IMR-90 (cell line): ENCODE measurements around the gene SLC5A1. TPM values are rescaled to one million over a fixed set of nuclear protein-coding genes. Genes with fewer than 3 reads are reported as not detected.
"Not testable (repeated sequence)": the region's sequence is repeated elsewhere in the genome, so short reads cannot be mapped to it uniquely, and the experiment has no call there.

Experiments
- ATAC-seq: fragments of 200-7000 bp; cut with Tn5 transposase; 2 replicates; pipeline ENCODE4 v1.9.1; 2020; ENCODE audit warnings: low read depth, mild to moderate bottlenecking, moderate library complexity
- BruUV-seq: library from RNA; stranded (reverse); fragments of 400-500 nt; replicated peaks from 2 replicates; lab custom pipeline; 2021; lab: Mats Ljungman, UMichigan
- CTCF ChIA-PET: fragments of 300-600 bp; formaldehyde crosslinking; extraction: SDS; loops from one replicate; lab custom pipeline; 2021; ENCODE audit warnings: antibody characterized with exemption; lab: Yijun Ruan, JAX
- POLR2A ChIA-PET: fragments of 300-600 bp; sonication (Branson Sonifier 250); formaldehyde crosslinking; loops from one replicate; lab custom pipeline; 2022; ENCODE audit warnings: antibody characterized with exemption; ENCODE audit not compliant: unreplicated experiment; lab: Charles Lee
- DNase-seq: peaks from one replicate; pipeline ENCODE4 v3.0.0; 2013
- H2AFZ ChIP-seq: replicated peaks from 2 replicates; pipeline ENCODE3; 2013; ENCODE audit warnings: low read length, mild to moderate bottlenecking; ENCODE audit not compliant: poor library complexity
- H2AK5ac ChIP-seq: 2 replicates; pipeline ENCODE4 v1.6.1; 2013; ENCODE audit warnings: low read depth, low read length, inconsistent platforms
- H2AK9ac ChIP-seq: replicated peaks from 2 replicates; pipeline ENCODE3; 2013; ENCODE audit warnings: mild to moderate bottlenecking, low read depth, low read length, moderate library complexity; ENCODE audit not compliant: poor library complexity
- H2BK120ac ChIP-seq: 2 replicates; pipeline ENCODE4 v1.6.1; 2013; ENCODE audit warnings: low read depth, low read length, inconsistent platforms
- H2BK15ac ChIP-seq: 3 replicates; pipeline ENCODE4 v1.6.1; 2013; ENCODE audit warnings: low read depth, low read length, inconsistent platforms
- H2BK20ac ChIP-seq: 2 replicates; pipeline ENCODE4 v1.6.1; 2013; ENCODE audit warnings: low read depth, mild to moderate bottlenecking, inconsistent platforms, low read length, moderate library complexity
- H2BK5ac ChIP-seq: 2 replicates; pipeline ENCODE4 v1.6.1; 2013; ENCODE audit warnings: mild to moderate bottlenecking, low read depth, low read length, inconsistent platforms; ENCODE audit not compliant: poor library complexity, severe bottlenecking
- H3K14ac ChIP-seq: replicated peaks from 2 replicates; pipeline ENCODE4 v1.6.1; 2013; ENCODE audit warnings: low read depth, low read length, inconsistent platforms
- H3K18ac ChIP-seq: 2 replicates; pipeline ENCODE4 v1.6.1; 2013; ENCODE audit warnings: low read depth, low read length, control low read depth
- H3K23ac ChIP-seq: 2 replicates; pipeline ENCODE4 v1.6.1; 2013; ENCODE audit warnings: low read depth, low read length, inconsistent platforms
- H3K27ac ChIP-seq: 2 replicates; pipeline ENCODE4 v1.5.1; 2013; ENCODE audit warnings: mild to moderate bottlenecking, control low read depth, low read length; ENCODE audit not compliant: insufficient read depth
- H3K27me3 ChIP-seq: 2 replicates; pipeline ENCODE4 v1.6.1; 2013; ENCODE audit warnings: low read length; ENCODE audit not compliant: control insufficient read depth, insufficient read depth
- H3K36me3 ChIP-seq: 2 replicates; pipeline ENCODE4 v1.6.1; 2013; ENCODE audit warnings: low read length, mixed read lengths; ENCODE audit not compliant: control insufficient read depth, insufficient read depth
- H3K4ac ChIP-seq: 2 replicates; pipeline ENCODE4 v1.6.1; 2013; ENCODE audit warnings: low read depth, low read length, inconsistent platforms
- H3K4me1 ChIP-seq: 2 replicates; pipeline ENCODE4 v1.6.1; 2013; ENCODE audit warnings: low read length, mixed read lengths; ENCODE audit not compliant: control insufficient read depth, insufficient read depth
- H3K4me2 ChIP-seq: 2 replicates; pipeline ENCODE4 v1.6.1; 2013; ENCODE audit warnings: low read depth, mild to moderate bottlenecking, control low read depth, low read length, moderate library complexity
- H3K4me3 ChIP-seq: 2 replicates; pipeline ENCODE4 v1.5.1; 2013; ENCODE audit warnings: low read depth, mild to moderate bottlenecking, control low read depth, low read length, moderate library complexity; ENCODE audit not compliant: insufficient read depth
- H3K56ac ChIP-seq: 2 replicates; pipeline ENCODE4 v1.6.1; 2013; ENCODE audit warnings: low read length, inconsistent platforms; ENCODE audit not compliant: insufficient read depth; ENCODE audit errors: extremely low read depth
- H3K79me1 ChIP-seq, 2 experiments: 2 replicates each; pipeline ENCODE4 v1.6.1; 2013; ENCODE audit warnings: low read length in 2 of 2, inconsistent platforms in 1 of 2, low read depth in 1 of 2
- H3K9ac ChIP-seq: 2 replicates; pipeline ENCODE4 v1.6.1; 2013; ENCODE audit warnings: low read depth, low read length, control low read depth
- H3K9me1 ChIP-seq: 2 replicates; pipeline ENCODE4 v1.6.1; 2013; ENCODE audit warnings: low read length, inconsistent platforms; ENCODE audit not compliant: insufficient read depth
- H3K9me3 ChIP-seq: 2 replicates; pipeline ENCODE4 v1.6.1; 2013; ENCODE audit warnings: low read length; ENCODE audit not compliant: control insufficient read depth, insufficient read depth
- H4K20me1 ChIP-seq: 2 replicates; pipeline ENCODE4 v1.6.1; 2013; ENCODE audit warnings: low read length, inconsistent platforms; ENCODE audit not compliant: insufficient read depth
- H4K5ac ChIP-seq: 2 replicates; pipeline ENCODE4 v1.6.1; 2013; ENCODE audit warnings: mild to moderate bottlenecking, low read depth, low read length, control low read depth
- H4K8ac ChIP-seq, 2 experiments: 2 replicates each; pipeline ENCODE4 v1.6.1; 2013; ENCODE audit warnings: low read depth in 2 of 2, low read length in 2 of 2, control low read depth in 1 of 2, inconsistent platforms in 1 of 2
- H4K91ac ChIP-seq: 2 replicates; pipeline ENCODE4 v1.6.1; 2013; ENCODE audit warnings: low read depth, low read length, inconsistent platforms; ENCODE audit not compliant: insufficient read depth
- WGBS, 2 experiments: methylation state at CpG; one replicate each; pipeline versions ENCODE4 v1.1.5 to v1.1.7; 2013; ENCODE audit warnings: missing lambda C conversion rate in 2 of 2; ENCODE audit not compliant: insufficient read length in 1 of 2; ENCODE audit errors: extremely low coverage in 2 of 2; 5-methylcytosine and 5-hydroxymethylcytosine counted together
- dilution Hi-C: fragments of 300-500 bp; cut with HindIII; formaldehyde crosslinking; loops from one replicate; pipeline ENCODE4 v1.14.3; 2018; ENCODE audit warnings: low sequenced_read_pairs; ENCODE audit not compliant: unreplicated experiment
- in situ Hi-C: fragments of 300-500 bp; cut with MboI; formaldehyde crosslinking; loops from 3 replicates; pipeline ENCODE4 v1.14.3; 2019; ENCODE audit warnings: low sequenced_read_pairs, inconsistent platforms, mixed read lengths
- intact Hi-C: fragments of 100-400 bp; cut with micrococcal nuclease; formaldehyde crosslinking; loops from 2 replicates; pipeline ENCODE4 v1.10.0; 2022
- polyA plus RNA-seq, 3 experiments: library from polyadenylated mRNA; depleted of rRNA; stranded (reverse); fragments of >200 nt; gene quantifications; 2 replicates each; pipeline ENCODE4 v1.2.3, GENCODE V29; 2012; ENCODE audit warnings: low replicate concordance in 1 of 3
- total RNA-seq: library from RNA; depleted of rRNA; stranded (reverse); fragments of >200 nt; gene quantifications from 2 replicates; pipeline ENCODE4 v1.2.3, GENCODE V29; 2012

SLC5A1 gene
- total and polyA plus RNA-seq, 2 of the 4 experiments (the other 2 are of a cell fraction) = not detected

DNA sequence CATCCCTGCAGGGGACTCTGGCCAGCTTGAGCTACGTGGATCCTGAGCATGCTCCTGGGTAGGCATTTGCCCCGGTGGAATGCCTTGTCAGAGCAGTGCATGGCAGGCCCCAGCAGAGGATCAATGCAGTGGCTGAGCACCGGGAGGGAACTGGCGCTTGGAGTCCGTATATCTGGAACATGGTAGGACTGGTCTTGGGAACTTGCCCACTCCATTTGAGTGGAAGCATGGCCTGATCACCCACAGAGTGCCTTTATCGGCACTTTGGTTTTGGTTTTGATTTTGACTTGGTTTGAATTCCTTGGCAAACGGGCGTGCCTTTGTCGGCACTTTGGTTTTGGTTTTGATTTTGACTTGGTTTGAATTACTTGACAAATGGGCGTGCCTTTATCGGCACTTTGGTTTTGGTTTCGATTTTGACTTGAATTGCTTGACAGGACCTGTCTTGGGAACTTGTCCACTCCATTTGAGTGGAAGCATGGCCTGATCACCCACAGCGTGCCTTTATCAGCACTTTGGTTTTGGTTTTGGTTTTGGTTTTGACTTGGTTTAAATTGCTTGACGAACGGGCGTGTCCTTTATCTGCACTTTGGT is 94.8 kb downstream of the SLC5A1 start:
- H3K36me3 ChIP-seq, H2BK5ac ChIP-seq, H2AK5ac ChIP-seq, H3K14ac ChIP-seq, ATAC-seq, CTCF ChIA-PET, H3K27ac ChIP-seq, H3K23ac ChIP-seq, BruUV-seq, H3K4ac ChIP-seq, H3K4me1 ChIP-seq, H2BK15ac ChIP-seq, H3K18ac ChIP-seq, H3K27me3 ChIP-seq, H3K56ac ChIP-seq, in situ Hi-C loops, intact Hi-C loops, H4K8ac ChIP-seq, H4K20me1 ChIP-seq, H2AK9ac ChIP-seq, dilution Hi-C loops, H3K79me1 ChIP-seq, DNase-seq, H3K4me2 ChIP-seq, H3K9me3 ChIP-seq, H4K91ac ChIP-seq, H2BK20ac ChIP-seq, H4K5ac ChIP-seq, POLR2A ChIA-PET, H3K9ac ChIP-seq, H3K9me1 ChIP-seq, H2BK120ac ChIP-seq: not testable (repeated sequence)
- Histone ChIP-seq H2AFZ (peak overlapping the region; percentile 21), H3K4me3 (peak overlapping the region; percentile 7; the same call in 1 of the 2 replicates)
- WGBS, 2 experiments = no CpG with 5 or more reads among the region's 16 CpGs

DNA sequence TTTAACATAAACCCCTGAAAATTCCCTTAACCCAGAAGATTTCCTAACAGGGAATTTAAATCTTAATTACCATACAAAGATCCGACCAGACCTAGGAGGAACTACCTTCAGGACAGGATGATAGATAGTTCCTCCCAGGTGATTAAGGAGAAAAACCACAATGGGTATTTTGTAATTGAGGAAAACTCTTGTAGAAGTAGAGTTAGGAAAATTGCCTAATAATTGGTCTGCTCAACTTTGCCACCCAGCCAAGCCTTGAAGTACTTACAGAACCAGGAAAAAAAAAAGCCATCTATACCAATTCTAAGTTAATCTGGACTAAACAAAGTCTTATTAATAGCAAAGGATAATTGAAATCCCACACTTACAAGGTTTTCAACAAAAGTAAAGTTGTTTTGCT is 95.5 kb downstream of the SLC5A1 start:
- H3K4me2 ChIP-seq, DNase-seq, H3K4ac ChIP-seq, H2BK5ac ChIP-seq, H3K23ac ChIP-seq, CTCF ChIA-PET, H3K27me3 ChIP-seq, H4K91ac ChIP-seq, H3K27ac ChIP-seq, dilution Hi-C loops, H2BK20ac ChIP-seq, H3K4me1 ChIP-seq, H3K79me1 ChIP-seq, H3K36me3 ChIP-seq, H3K14ac ChIP-seq, in situ Hi-C loops, H4K8ac ChIP-seq, H2BK120ac ChIP-seq, H3K9me1 ChIP-seq, H2BK15ac ChIP-seq, H3K9me3 ChIP-seq, H2AK5ac ChIP-seq, H3K18ac ChIP-seq, H4K5ac ChIP-seq, intact Hi-C loops, H2AFZ ChIP-seq, H3K9ac ChIP-seq, POLR2A ChIA-PET, H2AK9ac ChIP-seq, ATAC-seq, H4K20me1 ChIP-seq, H3K4me3 ChIP-seq, BruUV-seq, H3K56ac ChIP-seq: not testable (repeated sequence)
- no CpG with 5 or more reads among the region's 1 CpG for WGBS, 2 experiments
